Heart left ventricle (tissue), 16 donors: ENCODE data around the gene FMNL3. TPM values are rescaled to one million over a fixed set of nuclear protein-coding genes. Genes with fewer than 3 reads are reported as not detected.

Experiments
- ATAC-seq, 4 donors: fragments of 200-7000 bp; cut with Tn5 transposase; one replicate each; pipeline ENCODE4 v1.9.1; 2020 to 2022; ENCODE audit warnings: moderate library complexity in 4 of 4, mild to moderate bottlenecking in 3 of 4, moderate number of reproducible peaks in 1 of 4
- DNase-seq, 5 donors: peaks; one replicate each; pipeline ENCODE4 v3.0.0-alpha.2; 2020
- H3K27ac ChIP-seq, 12 donors: fragments of 200-600 bp; sonication (generic) in 4 of 12; one replicate each; pipeline versions ENCODE4 v1.5.0 to v1.8.0; 2016 to 2022; ENCODE audit warnings: mild to moderate bottlenecking in 2 of 12
- H3K27me3 ChIP-seq, 9 donors: fragments of 200-600 bp; sonication (generic) in 2 of 9; one replicate each; pipeline versions ENCODE4 v1.5.1 to v1.8.0; 2016 to 2022; ENCODE audit warnings: mild to moderate bottlenecking in 3 of 9
- H3K36me3 ChIP-seq, 9 donors: fragments of 200-600 bp; sonication (generic) in 2 of 9; one replicate each; pipeline versions ENCODE4 v1.5.0 to v1.8.0; 2018 to 2022; ENCODE audit warnings: mild to moderate bottlenecking in 2 of 9
- H3K4me1 ChIP-seq, 12 donors: fragments of 200-600 bp; sonication (generic) in 4 of 12; one replicate each; pipeline versions ENCODE4 v1.5.0 to v1.8.0; 2016 to 2022; ENCODE audit warnings: mild to moderate bottlenecking in 3 of 12
- H3K4me3 ChIP-seq, 12 donors: fragments of 200-600 bp; sonication (generic) in 4 of 12; one replicate each; pipeline versions ENCODE4 v1.5.0 to v1.8.0; 2017 to 2022; ENCODE audit warnings: mild to moderate bottlenecking in 9 of 12, moderate library complexity in 4 of 12
- H3K9me3 ChIP-seq, 12 donors: fragments of 200-600 bp; sonication (generic) in 4 of 12; one replicate each; pipeline versions ENCODE4 v1.5.0 to v1.8.0; 2016 to 2022; ENCODE audit warnings: mild to moderate bottlenecking in 1 of 12
- POLR2A ChIP-seq, 2 donors: fragments of 450-650 bp; IDR thresholded peaks; one replicate each; pipeline ENCODE4 v1.6.1; 2017; ENCODE audit warnings: antibody characterized with exemption in 2 of 2, mild to moderate bottlenecking in 2 of 2, moderate library complexity in 2 of 2
- WGBS, 4 donors: extraction: QIAGEN DNeasy Blood & Tissue Kit in 2 of 4; methylation state at CpG; one replicate each; pipeline versions ENCODE4 v1.1.5 to v1.1.7; 2013 to 2018; 5-methylcytosine and 5-hydroxymethylcytosine counted together
- intact Hi-C, 10 donors: fragments of 100-400 bp; cut with DNase I; formaldehyde crosslinking; loops; one replicate each; pipeline versions ENCODE4 v1.11.1 to v1.14.2; 2022
- polyA plus RNA-seq, 2 donors: library from polyadenylated mRNA; stranded (reverse); fragments of 200-250 nt; gene quantifications; one replicate each; pipeline ENCODE4 v1.2.3, GENCODE V29; 2013
- total RNA-seq, 9 donors: library from RNA; depleted of rRNA in 2 of 9; stranded (reverse); fragments of >200 nt in 2 of 9; fragmentation: NEBNext Ultra II Directional in 3 of 9; extraction: Animal tissue kit (Norgen Biotek cat#: 25700) in 3 of 9; gene quantifications; one replicate each; pipeline versions ENCODE4 v1.1.0 to v1.2.4, GENCODE V29; 2016 to 2023
- TF ChIP-seq, protein P1 (sequence below), 12 donors: fragments of 200-600 bp; sonication (generic) in 4 of 12; IDR thresholded peaks; one replicate each; pipeline versions ENCODE4 v1.5.0 to v1.8.0; 2018 to 2022; ENCODE audit warnings: antibody characterized with exemption in 12 of 12, mild to moderate bottlenecking in 5 of 12
- donor health status: ischemic (EF 13 %, LVEDD 7.1; RV severe dilation, severe dysfunction).
- donor health status: healthy with polysubstance abuse.
- donor health status: DM: no; HTN: yes; CAD: no.
- donor health status: DM: no; HTN: no; CAD: no.
- donor health status: ischemic (EF 25% LVEDD 6.9; RV normal size, moderate dysfunction).
- donor health status: ischemic (EF 25% LVEDD 5.7; RV mildly dilated, moderate dysfunction).
- donor health status: healthy.
- donor health status: DM: yes; HTN: yes; CAD: no.
- donor health status: ischemic (EF 35%, LVEDD 5.7; RV mildly dilated, moderate dysfunction).
- donor health status: nonischemic (EF 11% LVEDD 7.7; RV severe dilation, severe dysfunction).
- donor health status: DM: yes; HTN: yes; CAD: no.
- donor health status: PGD.
- donor health status: ischemic (EF 29% LVEDD 5.4; RV normal size, mild dysfunction).
- donor health status: nonischemic (EF 23%, LVEDD 6.1; RV moderate dilation, normal function).

FMNL3 gene
- total and polyA plus RNA-seq, 11 donors = 5.9 to 33.9 (median 13.0) TPM

GRCh38 chr12:49689237-49689636, 18.0 kb downstream of the FMNL3 start:
- no peak overlapping the region for H3K27ac ChIP-seq
- peaks cover 0 to 68% (median 23%) of the 10 kb centered on the region in 12 donors for H3K4me1 ChIP-seq

GRCh38 chr12:49687941-49688340, 19.3 kb downstream of the FMNL3 start:
- intact Hi-C loops = no loop called here
- H3K4me3 ChIP-seq = no peak overlapping the region
- no peak overlapping the region for H3K27ac ChIP-seq
- H3K9me3 ChIP-seq = no peaks in the 10 kb centered on the region
- ATAC-seq (no peak), DNase-seq (no peak)
- no peaks in the 10 kb centered on the region for H3K36me3 ChIP-seq
- no peak for TF ChIP-seq POLR2A (IDR thresholded peaks at IDR 0.05)
- TF ChIP-seq, protein P1, sequence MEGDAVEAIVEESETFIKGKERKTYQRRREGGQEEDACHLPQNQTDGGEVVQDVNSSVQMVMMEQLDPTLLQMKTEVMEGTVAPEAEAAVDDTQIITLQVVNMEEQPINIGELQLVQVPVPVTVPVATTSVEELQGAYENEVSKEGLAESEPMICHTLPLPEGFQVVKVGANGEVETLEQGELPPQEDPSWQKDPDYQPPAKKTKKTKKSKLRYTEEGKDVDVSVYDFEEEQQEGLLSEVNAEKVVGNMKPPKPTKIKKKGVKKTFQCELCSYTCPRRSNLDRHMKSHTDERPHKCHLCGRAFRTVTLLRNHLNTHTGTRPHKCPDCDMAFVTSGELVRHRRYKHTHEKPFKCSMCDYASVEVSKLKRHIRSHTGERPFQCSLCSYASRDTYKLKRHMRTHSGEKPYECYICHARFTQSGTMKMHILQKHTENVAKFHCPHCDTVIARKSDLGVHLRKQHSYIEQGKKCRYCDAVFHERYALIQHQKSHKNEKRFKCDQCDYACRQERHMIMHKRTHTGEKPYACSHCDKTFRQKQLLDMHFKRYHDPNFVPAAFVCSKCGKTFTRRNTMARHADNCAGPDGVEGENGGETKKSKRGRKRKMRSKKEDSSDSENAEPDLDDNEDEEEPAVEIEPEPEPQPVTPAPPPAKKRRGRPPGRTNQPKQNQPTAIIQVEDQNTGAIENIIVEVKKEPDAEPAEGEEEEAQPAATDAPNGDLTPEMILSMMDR (IDR thresholded peaks at IDR 0.05) = no peak
- WGBS, 4 donors = 93 to 100% (median 97%) methylated on average over 2 of the region's 2 CpGs
- H3K27me3 ChIP-seq = no peaks in the 10 kb centered on the region
- peaks cover 0 to 70% (median 31%) of the 10 kb centered on the region in 12 donors for H3K4me1 ChIP-seq

More at GRCh38 chr12:49689237-49689636, 18.0 kb downstream of the FMNL3 start:
- intact Hi-C loops = no loop called here
- ATAC-seq (no peak), DNase-seq (no peak)
- H3K4me3 ChIP-seq = no peak overlapping the region
- no peaks in the 10 kb centered on the region for H3K9me3 ChIP-seq
- TF ChIP-seq, protein P1 (IDR thresholded peaks at IDR 0.05) = no peak
- TF ChIP-seq POLR2A (IDR thresholded peaks at IDR 0.05) = no peak
- 69 to 79% (median 75%) methylated on average over 2 of the region's 2 CpGs for WGBS, 4 donors
- H3K27me3 ChIP-seq = no peaks in the 10 kb centered on the region
- H3K36me3 ChIP-seq = no peaks in the 10 kb centered on the region

GRCh38 chr12:49684310-49684854, 22.8 kb downstream of the FMNL3 start:
- TF ChIP-seq POLR2A (IDR thresholded peaks at IDR 0.05) = no peak
- TF ChIP-seq, protein P1 (IDR thresholded peaks at IDR 0.05) = no peak
- 90 to 94% (median 91%) methylated on average over 5 of the region's 5 CpGs for WGBS, 4 donors
- H3K4me3 ChIP-seq = no peak overlapping the region
- H3K4me1 ChIP-seq = peaks cover 0 to 65% (median 31%) of the 10 kb centered on the region in 12 donors
- H3K9me3 ChIP-seq = no peaks in the 10 kb centered on the region
- no peaks in the 10 kb centered on the region for H3K27me3 ChIP-seq
- H3K27ac ChIP-seq = no peak overlapping the region
- ATAC-seq (no peak), DNase-seq (no peak)
- intact Hi-C loops = no loop called here
- H3K36me3 ChIP-seq = no peaks in the 10 kb centered on the region

- H3K27ac ChIP-seq = no peak overlapping the region
- DNase-seq (no peak), ATAC-seq (peak in 2 of 4 donors; percentile 15 to 17)
- H3K36me3 ChIP-seq = no peaks in the 10 kb centered on the region
- no peaks in the 10 kb centered on the region for H3K27me3 ChIP-seq
- intact Hi-C loops = no loop called here
- H3K9me3 ChIP-seq = no peaks in the 10 kb centered on the region
- 54 to 71% (median 63%) methylated on average over 3 of the region's 3 CpGs for WGBS, 4 donors
- peaks cover 0 to 59% (median 29%) of the 10 kb centered on the region in 12 donors for H3K4me1 ChIP-seq
- no peak overlapping the region for H3K4me3 ChIP-seq
- no peak for TF ChIP-seq POLR2A (IDR thresholded peaks at IDR 0.05)
- TF ChIP-seq, protein P1 (IDR thresholded peaks at IDR 0.05) = no peak
These were observed 23.5 kb downstream of the FMNL3 start for GRCh38 chr12:49683599-49684309.
